ENCODE data around the gene SMARCD1.
A peak's percentile ranks its signal among the peaks of the same experiment; 100 is the strongest.

The SMARCD1 gene

DNA sequence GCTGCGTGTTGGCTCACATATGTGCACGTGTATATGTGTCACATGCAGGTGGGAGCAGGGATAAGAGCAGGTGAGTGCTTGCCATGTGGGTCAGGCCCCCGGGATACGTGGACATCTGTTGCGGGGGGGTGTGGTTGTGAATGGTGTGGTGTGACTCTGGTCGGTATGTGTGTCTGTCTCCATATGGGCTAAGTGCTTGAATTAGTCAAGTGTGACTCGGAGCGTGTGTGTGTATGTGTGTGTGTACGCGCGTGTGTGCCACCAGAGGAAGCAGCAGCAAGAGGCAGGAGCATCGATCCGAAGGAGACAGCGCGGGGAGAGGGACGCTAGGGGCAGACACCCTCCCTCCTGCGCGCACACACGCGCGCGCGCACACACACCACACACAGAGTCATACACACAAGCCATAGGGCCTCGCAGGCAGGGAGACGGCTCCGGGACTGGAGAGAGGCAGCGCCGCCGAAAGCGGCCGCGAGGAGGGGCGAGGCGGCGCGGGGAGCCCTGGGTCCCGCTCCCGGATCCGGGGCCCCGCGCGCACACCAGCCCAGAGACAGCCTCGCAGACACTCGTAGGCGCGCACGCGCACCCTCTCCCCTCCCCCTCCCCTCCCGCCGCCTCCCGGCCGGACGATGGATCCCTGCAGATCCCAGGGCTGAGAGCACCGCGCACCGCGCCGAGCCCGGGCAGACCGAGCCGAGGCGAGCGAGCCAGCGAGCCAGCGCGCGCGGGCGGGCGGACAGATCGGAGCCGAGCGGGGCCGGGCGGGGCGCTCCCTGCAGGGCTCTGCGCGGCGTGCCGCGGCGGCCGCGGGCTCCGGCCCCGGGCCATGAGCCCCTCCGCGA is 27.9 kb upstream of the SMARCD1 start, which contains the start of gene ASIC1:
Gene ASIC1 (plus strand): TSS at position 597 of the 842 bp plus-strand sequence. CDS start 1,171 bp downstream, outside the sequence.
- peak; percentile 42 for DNase-seq (ENCODE audit: low spot score)

DNA sequence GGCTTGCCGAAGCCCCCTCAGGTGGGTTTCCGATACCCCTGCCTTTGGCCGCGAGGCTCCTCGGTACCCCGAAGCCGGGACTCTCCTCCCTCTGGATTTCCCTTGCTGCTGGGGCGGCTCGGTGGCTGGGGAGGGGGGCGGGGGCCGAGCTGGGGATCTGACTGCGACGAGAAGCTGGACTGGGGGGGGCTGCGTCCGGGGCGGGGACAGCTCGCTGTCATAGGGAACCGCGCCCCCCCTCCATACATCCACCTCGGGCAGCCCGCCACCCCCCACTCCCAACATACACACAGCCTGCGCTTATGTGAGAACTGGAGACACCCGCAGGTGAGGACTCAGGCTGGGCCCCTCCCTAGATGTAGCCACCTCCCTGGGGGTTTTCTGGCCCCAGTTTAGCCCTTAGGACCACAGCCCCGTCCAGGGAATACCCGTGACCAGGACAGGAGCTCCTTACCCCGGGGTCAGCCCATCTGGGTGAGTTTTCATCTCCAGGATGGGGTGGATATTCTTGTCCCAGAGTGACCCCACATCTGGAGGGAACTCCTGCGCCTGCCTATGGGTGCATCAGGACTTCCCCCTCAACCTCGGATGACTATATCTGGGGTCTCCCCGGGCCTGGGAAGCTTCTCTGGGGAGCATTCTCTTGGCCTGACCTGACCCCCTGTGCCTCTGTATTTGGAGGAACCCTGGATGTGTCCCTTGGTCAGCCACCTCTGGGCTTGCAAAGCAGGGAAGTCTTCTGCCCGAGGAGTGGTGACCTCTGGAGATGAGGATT is 27.1 kb upstream of the SMARCD1 start:
- no peak for DNase-seq (ENCODE audit: low spot score)

DNA sequence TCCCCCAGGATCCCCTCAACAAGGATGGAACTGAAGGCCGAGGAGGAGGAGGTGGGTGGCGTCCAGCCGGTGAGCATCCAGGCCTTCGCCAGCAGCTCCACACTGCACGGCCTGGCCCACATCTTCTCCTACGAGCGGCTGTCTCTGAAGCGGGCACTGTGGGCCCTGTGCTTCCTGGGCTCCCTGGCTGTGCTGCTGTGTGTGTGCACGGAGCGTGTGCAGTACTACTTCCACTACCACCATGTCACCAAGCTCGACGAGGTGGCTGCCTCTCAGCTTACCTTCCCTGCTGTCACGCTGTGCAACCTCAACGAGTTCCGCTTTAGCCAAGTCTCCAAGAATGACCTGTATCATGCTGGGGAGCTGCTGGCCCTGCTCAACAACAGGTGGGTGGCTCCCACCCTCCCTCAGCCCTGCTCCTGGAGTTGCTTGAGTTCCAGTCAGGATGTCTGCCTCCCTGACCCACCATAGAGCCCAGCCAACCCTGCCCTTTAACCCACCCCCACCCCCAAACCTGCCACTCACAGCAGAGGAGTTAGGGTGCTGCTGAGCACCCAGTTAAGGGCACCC is 26.3 kb upstream of the SMARCD1 start:
- no peak for DNase-seq (ENCODE audit: low spot score)

DNA sequence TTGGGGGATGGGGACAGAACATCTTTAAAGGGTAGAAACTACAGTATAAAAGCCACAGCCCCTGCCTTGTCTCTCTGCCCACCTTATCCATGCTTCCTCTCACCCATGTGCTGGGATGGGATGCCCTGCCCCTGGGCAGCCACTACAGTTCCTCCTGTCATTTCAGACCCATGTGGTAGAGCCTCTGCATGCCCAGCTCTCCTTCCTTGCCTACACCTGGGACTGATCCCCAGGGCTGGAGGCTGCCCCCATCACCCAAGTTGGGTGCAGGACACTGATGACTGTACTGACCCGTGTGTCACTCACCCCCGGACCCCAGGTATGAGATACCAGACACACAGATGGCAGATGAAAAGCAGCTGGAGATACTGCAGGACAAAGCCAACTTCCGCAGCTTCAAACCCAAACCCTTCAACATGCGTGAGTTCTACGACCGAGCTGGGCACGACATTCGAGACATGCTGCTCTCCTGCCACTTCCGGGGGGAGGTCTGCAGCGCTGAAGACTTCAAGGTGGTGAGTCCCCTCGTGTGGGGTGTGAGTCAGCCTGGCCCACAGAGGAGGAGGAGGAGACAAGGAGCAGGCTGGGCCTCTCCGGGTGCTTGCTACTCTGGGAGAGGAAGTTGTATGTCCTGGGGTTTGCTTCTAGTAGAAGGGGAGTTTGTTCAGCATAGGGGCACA is 25.6 kb upstream of the SMARCD1 start:
- DNase-seq (ENCODE audit: low spot score) = no peak

DNA sequence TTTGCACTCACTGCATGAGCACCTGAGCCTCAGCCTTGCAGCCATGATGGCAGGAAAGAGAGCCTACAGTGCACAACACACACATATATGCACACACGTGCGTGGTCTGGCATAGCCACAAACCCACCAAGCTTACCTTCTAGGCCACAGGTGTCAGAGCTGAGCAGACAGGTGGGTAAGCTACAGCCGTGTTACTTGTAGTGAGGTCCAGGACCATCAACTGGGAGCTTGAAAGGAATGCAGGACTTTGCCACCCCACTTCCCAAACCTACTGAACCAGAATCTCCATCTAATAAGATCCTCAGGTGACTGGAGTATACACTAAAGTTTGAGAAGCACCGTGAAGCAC is 25.0 kb upstream of the SMARCD1 start:
- DNase-seq (ENCODE audit: low spot score) = no peak

DNA sequence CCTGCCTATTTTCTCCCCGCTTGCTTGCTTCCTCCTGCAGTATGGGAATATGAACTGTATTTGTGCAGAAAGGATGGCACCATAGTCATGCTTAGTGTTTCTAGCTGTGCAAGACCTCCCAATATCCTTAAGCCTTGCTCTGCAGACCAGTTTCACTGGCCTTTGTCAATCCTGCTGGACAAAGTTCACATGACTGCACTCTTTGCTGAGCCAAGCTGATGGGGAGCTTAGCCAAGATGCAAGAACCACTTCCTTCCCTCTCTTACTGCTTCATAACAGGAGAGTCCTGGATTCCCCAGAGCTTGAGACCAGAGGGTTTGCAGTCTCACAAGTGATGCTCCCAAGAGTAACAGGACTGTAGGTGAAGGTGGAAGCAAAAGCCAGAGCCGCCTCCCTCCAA is 24.0 kb upstream of the SMARCD1 start:
- no peak for DNase-seq (ENCODE audit: low spot score)

DNA sequence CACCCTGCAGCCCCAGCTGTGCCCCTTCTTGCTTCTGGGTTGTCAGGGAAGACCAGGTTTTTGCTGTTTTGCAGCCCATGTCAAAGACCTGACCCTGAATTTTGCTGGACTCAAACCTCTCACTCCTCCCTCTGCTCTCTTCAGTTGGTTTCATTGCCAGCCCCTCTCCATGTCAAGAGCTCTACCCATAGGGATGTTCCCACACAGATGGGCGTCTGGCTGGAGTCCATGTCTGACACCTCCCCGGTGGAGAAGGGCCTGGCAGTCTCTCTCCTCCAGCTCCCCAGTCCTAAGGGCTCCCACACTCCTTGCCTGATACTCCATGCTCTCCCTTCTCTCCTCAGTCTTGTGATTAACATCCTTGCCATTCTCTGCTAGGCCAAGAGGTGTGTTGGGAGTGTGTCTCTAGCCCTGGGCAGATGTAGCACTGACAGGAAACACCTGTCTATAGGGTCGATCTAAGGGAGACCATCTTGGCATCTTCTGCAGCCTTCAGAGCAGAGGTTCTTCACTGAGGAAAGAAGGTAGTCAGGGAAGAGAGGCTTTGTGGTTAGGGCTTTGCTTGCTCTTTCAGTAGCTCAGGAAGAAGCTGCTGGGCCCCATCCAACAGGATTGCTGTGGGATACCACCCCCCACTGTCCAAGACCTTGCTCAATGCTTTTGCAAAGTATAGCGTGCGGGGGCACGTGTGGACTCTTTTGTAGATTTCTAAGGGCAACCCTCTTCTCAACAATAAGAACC is 23.0 kb upstream of the SMARCD1 start:
- DNase-seq (ENCODE audit: low spot score) = no peak

DNA sequence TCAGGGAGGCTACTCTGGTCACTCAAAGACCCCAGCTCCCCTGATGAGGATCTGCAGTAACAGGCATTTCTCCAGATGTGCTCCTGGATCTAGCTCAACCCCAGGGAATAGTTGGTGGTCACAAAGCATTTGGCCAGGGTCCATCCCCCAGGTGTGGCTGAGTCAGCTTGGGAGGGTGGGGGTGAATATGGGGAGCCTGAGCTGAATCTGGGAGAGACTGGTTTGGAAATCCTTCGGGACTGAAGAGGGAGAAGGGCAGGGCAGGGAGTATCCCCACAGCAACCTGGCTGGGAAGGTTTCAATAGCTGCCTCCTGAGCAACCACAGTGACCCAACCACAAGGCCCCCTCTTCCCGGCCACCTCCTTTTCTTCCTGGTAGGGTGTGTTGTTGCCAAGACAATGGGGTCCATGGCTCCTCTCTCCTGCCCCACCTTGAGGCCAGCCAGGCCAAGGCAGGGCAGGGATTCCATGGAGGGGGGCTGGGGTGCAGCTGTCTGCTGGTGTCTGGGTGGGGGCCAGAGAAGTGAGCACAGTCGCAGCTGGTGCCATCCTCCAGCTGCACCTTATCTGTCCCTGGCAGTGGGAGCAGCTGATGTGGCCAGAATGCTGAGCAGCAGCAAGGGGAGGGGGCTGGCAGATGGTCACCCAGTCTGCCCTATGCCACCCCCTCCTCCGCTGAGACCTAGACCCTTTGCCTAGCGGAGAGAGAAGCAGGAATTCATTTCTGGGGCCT is 22.2 kb upstream of the SMARCD1 start:
- no peak for DNase-seq (ENCODE audit: low spot score)

DNA sequence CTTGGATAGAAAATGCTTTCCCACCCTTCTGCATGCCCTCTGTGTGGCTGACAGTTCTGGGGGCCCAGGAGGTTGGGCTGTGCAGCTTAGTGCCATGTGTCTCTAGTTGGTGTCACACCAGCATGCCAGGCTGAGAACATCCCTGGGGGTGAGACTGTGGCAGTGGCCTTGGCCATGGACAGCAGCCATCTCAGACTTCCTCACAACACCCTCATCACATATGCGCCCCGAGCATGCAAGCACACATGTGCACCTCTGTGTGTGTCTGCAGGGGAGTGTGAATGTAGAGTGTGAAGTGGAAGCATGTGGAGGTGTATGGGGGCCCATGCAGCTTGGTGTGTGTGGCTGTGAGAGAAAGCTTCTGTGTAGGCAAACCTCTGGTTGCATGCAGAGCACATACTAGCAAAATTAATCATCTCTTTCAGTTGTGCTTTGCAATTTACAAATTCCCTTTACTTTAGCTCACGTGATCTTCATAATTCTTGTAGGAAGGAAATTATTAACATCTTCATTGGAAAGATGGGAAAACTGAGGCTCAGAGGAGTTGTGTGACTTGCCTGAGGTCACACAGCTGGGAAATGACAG is 19.3 kb upstream of the SMARCD1 start:
- no peak for DNase-seq (ENCODE audit: low spot score)

DNA sequence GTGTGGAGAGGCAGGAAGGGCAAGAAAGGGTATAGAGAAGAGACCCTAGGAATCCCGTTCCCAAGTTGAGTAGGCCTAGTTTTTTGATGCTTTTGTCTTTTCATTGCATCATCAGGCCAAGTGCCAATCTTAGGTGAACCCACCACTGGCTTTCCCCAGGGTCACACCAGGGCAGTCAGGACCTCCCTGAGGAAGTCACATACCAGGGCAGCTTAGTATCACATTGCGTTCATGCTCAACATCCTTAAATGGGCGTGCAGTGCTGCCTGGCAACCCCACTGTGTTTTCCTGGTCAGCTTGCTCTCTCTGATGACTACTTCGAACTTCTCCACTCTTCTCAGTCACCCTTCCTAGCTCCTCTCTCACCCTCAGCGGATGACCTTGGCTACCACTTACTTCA is 18.7 kb upstream of the SMARCD1 start:
- no peak for DNase-seq (ENCODE audit: low spot score)

DNA sequence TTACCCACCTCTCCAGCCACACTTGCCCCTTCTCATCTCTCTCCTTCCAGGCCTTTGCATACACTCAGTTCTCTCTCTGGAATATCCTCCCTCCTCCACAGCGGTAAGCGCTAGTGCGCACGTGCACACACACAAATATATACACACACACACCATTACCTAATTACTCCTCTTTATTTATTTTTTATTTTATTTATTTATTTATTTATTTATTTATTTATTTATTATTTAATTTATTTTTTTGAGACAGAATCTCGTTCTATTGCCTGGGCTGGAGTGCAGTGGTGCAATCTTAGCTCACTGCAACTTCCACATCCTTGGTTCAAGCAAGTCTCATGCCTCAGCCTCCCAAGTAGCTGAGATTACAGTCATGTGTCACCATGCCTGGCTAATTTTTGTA is 16.1 kb upstream of the SMARCD1 start:
- no peak for DNase-seq (ENCODE audit: low spot score)

DNA sequence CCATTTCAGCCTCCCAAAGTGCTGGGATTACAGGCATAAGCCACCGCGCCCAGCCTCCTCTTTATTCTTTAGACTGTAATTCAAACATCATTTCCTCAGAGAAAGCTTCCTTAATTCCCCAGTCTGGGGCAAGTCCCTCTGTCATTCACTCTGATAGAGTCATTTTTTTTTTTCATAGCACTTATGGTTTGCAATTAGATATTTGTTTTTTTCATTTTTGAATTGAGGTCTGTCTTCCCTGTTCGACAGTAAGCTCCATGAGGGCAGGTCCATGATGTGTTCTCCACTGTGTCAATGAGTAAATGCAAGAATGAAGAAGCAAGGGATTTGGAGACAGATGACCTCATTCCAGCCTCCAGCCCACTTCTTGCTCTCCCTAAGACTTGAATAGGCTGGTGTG is 15.6 kb upstream of the SMARCD1 start:
- DNase-seq (ENCODE audit: low spot score) = no peak

DNA sequence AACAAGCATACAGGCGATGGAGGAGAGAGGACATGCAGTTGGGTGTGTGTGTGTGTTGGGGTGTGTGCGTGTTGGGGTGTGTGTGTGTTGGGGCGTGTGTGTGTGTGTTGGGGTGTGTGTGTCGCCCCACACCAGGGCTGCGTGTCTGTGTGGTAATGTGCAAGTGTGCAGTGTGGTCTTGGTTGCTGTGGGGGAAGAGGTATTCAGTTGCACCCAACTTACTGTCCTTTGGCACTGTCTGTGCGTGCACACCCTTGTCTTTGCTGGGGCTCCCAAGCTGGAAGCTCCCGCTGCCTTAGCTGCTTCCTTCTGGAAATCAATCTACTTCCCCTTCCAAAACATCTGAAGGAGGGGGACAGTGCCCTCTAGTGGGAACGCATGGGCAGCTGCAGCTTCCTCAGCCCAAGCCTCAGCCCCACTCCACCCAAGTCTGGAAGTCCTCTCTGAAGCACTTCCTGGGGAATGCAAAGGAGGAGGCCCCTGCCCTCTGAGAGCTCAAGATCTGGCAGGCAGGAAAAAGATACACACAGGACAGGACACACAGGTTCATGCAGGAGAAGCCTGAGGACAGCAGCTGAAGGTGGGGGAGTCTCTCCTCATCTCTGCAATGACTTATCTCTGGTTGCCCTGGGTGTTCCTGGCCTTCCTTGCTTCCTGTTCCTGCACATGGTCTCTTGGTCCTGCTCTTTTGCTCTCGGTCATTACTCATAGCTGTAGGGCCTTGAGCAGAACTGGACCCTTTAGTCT is 14.7 kb upstream of the SMARCD1 start:
- DNase-seq (ENCODE audit: low spot score) = peak; percentile 58

DNA sequence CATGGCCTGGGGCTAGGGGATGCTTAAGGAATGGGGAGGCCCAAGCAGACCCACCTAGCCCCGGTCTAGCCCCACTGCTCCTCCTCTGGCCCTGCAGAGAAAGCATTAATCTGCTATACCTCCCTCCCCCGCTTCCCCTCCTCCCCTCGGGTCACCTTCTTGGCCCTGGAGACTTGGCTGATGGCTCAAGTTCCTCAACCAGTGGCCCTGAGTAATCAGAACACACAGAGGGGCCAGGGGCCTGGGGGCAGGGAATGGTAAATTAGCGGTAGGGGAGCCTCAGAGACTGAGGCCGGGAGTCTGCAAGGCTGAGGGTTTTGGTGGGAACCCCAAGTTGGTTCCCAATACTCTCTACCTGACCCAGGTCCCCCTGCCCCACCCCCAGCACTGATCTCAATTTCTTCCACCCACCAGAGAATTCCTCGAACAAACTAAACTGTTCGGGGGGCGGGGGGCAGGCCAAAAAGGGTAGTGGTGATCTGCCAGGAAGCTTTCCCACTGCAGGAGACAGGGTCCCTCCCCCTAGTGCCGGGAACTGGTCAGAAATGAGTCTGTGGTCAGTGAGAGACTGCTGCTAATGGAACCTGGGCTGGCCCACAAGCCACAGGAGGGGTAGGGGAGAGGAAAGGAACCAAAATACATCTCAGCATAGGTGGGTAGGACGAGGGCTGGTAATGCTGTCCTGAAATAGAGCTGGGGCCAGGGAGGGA is 12.8 kb upstream of the SMARCD1 start:
- no peak for DNase-seq (ENCODE audit: low spot score)

DNA sequence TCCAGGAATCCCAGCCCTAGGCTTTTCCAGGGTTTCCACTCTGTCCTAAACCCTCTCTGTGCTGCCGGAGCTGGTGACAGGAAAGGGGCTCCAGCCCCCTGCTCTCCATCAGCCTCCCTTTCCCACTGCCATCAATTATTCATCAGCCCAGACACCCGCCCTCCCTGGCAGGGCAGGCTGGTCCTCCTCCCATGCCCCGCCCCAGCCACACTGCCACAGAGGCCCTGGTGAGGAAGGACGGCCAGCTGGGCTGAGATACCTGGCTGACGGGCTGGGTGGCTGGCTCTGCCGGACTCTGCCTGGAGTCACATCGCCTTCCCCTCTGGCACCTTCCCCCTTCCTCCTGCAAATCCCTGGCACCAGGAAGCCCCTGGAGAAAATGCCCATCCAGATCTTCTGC is 11.9 kb upstream of the SMARCD1 start:
- no peak for DNase-seq (ENCODE audit: low spot score)

DNA sequence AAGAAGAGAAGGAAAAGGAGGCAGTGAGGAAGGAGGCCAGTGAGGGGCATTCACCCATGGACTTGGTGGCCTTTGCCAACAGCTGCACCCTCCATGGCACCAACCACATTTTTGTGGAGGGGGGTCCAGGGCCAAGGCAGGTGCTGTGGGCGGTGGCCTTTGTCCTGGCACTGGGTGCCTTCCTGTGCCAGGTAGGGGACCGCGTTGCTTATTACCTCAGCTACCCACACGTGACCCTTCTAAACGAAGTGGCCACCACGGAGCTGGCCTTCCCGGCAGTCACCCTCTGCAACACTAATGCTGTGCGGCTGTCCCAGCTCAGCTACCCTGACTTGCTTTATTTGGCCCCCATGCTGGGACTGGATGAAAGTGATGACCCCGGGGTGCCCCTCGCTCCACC is 11.4 kb upstream of the SMARCD1 start:
- DNase-seq (ENCODE audit: low spot score) = no peak

DNA sequence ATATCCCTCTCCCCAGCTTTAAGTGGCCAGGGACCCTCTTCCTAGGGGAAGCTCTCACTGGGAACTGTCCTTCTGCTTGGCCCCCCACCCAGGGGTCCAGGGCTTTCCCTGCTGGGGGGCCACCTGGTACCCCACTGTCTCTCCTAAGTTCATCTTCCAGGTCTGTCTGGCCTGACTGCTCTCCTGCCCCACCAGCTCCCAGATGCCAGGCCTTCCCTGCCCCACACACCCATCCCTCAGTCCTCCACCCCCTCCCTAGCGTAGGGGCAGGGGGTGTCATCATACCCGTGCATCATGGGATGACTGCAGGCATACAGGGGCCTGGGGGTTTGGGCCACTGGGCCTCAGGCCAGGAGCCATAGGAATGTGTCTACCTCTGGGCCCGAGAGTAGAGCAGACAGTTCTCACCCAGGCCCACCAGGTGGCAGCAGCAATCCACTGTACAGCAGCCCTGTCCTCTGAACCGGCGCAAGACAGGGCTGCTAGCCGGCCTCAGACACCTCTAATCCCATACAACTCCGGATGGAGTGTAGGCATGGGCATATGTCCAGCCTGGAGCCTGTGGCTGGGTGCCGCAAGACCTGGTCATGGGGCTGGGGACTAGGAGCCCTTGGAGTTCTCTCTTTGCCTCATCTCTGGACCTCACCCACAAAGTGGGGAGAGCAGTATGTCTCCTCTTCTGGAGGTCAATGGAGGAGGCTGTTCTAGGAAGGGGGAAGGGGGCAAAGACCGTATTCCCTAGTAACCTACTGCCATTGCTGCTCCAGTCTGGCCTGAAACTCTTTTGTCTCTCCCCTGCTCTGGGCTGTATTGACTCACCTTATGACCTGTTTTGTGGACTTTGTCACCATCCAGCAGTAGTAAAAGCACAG is 10.0 kb upstream of the SMARCD1 start:
- DNase-seq (ENCODE audit: low spot score) = peak; percentile 73

DNA sequence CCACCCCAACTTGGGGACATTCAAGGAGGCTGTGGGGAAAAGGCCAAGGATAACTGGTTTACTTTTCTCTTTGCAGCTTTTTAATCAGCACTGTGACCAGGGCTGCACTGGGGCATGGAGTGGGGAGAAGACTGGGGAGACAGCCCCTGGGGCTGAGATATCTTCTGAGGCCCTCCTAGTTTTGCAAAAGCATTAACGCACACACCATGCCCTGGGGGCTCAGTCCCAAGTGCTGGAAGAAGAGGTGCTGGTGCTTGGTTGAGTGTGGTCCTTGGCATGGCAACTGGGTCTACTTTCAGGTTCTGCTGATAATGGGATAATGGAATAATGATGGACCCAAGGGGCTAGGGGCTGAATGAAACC is 9.4 kb upstream of the SMARCD1 start:
- no peak for DNase-seq (ENCODE audit: low spot score)
